KMS-11 (cell line): ENCODE measurements around the gene SH3TC1.

Experiments
- H2AFZ ChIP-seq: fragments of 200-600 bp; sonication (generic); 2 replicates; pipeline ENCODE4 v1.6.1; 2016; ENCODE audit warnings: antibody characterized with exemption, mixed run types, low read depth
- H3K27ac ChIP-seq: fragments of 200-600 bp; sonication (generic); 2 replicates; pipeline ENCODE4 v1.6.1; 2016; ENCODE audit warnings: mild to moderate bottlenecking, mixed run types
- H3K27me3 ChIP-seq: fragments of 200-600 bp; sonication (generic); 2 replicates; pipeline ENCODE4 v1.6.1; 2017; ENCODE audit warnings: mild to moderate bottlenecking, low read depth, mixed run types, moderate library complexity; ENCODE audit not compliant: insufficient read depth
- H3K36me3 ChIP-seq: fragments of 200-600 bp; sonication (generic); 2 replicates; pipeline ENCODE4 v1.6.1; 2017; ENCODE audit warnings: mild to moderate bottlenecking, mixed run types; ENCODE audit not compliant: insufficient read depth
- H3K4me1 ChIP-seq: fragments of 200-600 bp; sonication (generic); 2 replicates; pipeline ENCODE4 v1.6.1; 2016; ENCODE audit warnings: mild to moderate bottlenecking, low read depth, mixed run types; ENCODE audit not compliant: poor library complexity, severe bottlenecking
- H3K4me2 ChIP-seq: fragments of 200-600 bp; sonication (generic); 2 replicates; pipeline ENCODE4 v1.7.0; 2016; ENCODE audit warnings: mild to moderate bottlenecking, mixed run types
- H3K4me3 ChIP-seq: fragments of 200-600 bp; sonication (generic); IDR thresholded peaks from 2 replicates; pipeline ENCODE4 v1.6.1; 2017; ENCODE audit warnings: low read depth, low read length, mixed read lengths; ENCODE audit not compliant: insufficient read depth
- H3K79me2 ChIP-seq: fragments of 200-600 bp; sonication (generic); 2 replicates; pipeline ENCODE4 v1.6.1; 2016; ENCODE audit warnings: low read depth, mixed run types; ENCODE audit not compliant: insufficient read depth
- H3K9ac ChIP-seq: fragments of 200-600 bp; sonication (generic); 2 replicates; pipeline ENCODE4 v1.6.1; 2016; ENCODE audit warnings: mild to moderate bottlenecking, mixed run types
- H4K20me1 ChIP-seq: fragments of 200-600 bp; sonication (generic); 2 replicates; pipeline ENCODE4 v1.6.1; 2016; ENCODE audit warnings: mild to moderate bottlenecking, mixed run types; ENCODE audit not compliant: insufficient read depth
- TF ChIP-seq, protein P1 (sequence below): fragments of 200-600 bp; sonication (generic); conservative IDR thresholded peaks from 2 replicates; pipeline ENCODE4 v1.6.1; 2017; ENCODE audit warnings: low read depth, mild to moderate bottlenecking, antibody characterized with exemption, low read length, moderate library complexity, mixed read lengths

Gene SH3TC1

DNA sequence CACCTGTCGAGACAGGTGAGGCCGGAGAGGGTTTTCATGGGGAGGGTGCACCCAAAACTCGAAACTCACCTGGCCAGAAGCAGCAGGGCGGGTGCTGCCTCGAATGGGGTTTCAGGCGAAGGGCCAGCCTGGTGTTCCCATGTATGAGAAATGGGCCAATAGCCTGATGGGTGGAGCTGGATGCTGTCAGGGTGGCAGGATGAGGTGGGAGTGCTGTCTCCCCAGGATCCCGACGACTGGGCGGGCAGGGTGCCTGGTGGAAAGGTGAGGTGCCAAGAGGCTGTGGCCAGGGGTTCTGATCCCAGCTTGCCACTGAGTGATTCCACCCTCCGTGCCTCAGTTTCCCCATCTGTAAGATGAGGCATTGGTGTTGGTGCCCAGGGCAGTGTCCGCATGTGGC lies 16.8 kb upstream of the SH3TC1 start:
- TF ChIP-seq, protein P1, sequence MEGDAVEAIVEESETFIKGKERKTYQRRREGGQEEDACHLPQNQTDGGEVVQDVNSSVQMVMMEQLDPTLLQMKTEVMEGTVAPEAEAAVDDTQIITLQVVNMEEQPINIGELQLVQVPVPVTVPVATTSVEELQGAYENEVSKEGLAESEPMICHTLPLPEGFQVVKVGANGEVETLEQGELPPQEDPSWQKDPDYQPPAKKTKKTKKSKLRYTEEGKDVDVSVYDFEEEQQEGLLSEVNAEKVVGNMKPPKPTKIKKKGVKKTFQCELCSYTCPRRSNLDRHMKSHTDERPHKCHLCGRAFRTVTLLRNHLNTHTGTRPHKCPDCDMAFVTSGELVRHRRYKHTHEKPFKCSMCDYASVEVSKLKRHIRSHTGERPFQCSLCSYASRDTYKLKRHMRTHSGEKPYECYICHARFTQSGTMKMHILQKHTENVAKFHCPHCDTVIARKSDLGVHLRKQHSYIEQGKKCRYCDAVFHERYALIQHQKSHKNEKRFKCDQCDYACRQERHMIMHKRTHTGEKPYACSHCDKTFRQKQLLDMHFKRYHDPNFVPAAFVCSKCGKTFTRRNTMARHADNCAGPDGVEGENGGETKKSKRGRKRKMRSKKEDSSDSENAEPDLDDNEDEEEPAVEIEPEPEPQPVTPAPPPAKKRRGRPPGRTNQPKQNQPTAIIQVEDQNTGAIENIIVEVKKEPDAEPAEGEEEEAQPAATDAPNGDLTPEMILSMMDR: no peak

DNA sequence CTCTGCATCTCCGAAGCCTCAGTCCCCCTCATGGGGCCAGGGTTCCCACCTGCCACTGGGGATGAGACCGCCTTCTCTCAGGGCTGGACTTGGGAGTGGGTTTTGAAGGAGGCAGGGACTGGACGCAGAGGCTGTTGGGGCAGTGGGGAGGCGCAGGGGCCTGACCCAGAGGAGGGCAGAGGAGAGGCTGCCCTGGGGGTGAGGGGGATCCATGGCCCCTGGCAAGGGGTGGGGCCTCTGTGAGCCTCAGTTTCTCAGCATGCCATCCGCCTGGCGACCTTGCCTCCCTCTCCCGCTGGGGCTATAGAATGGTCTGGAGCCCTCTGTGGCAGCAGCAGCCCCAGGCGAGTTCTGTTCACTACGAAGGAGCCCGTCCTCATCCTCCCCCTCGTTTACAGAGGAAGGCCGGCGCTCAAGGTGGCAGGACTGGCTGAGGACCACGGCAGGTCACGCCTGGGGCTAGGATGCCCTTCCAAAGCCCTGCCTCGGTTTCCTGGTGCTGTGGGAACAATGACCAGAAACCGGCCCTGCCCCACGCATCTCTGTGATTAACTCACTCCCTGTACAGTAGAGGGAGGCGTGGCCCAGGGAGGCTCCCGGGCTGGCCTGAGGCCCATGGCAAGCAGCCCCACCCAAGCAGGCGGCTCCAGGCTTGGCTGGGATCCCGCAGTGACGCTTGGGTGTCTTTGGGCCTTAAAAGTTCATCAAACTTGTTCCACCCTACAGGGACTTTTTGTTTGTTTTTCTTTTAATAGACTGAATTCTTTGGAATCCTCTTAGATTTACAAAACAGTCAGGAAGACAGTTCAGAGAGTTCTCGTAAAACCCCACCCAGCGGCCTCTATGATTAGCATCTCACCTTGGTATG lies 16.0 kb upstream of the SH3TC1 start:
- H3K4me1 ChIP-seq: no peaks in the 10 kb centered on the region
- H4K20me1 ChIP-seq: no peaks in the 10 kb centered on the region
- no peak overlapping the region for H3K9ac ChIP-seq
- no peaks in the 10 kb centered on the region for H3K36me3 ChIP-seq
- H2AFZ ChIP-seq: no peak overlapping the region
- no peak overlapping the region for H3K4me3 ChIP-seq
- TF ChIP-seq, protein P1: no peak
- no peak overlapping the region for H3K4me2 ChIP-seq
- no peaks in the 10 kb centered on the region for H3K79me2 ChIP-seq
- H3K27me3 ChIP-seq: no peaks in the 10 kb centered on the region
- no peak overlapping the region for H3K27ac ChIP-seq

More for the DNA sequence above, 16.8 kb upstream of the SH3TC1 start:
- H2AFZ ChIP-seq: no peak overlapping the region
- no peaks in the 10 kb centered on the region for H4K20me1 ChIP-seq
- H3K36me3 ChIP-seq: no peaks in the 10 kb centered on the region
- H3K27ac ChIP-seq: no peak overlapping the region
- no peaks in the 10 kb centered on the region for H3K4me1 ChIP-seq
- H3K4me3 ChIP-seq: no peak overlapping the region
- no peak overlapping the region for H3K9ac ChIP-seq
- H3K4me2 ChIP-seq: no peak overlapping the region
- no peaks in the 10 kb centered on the region for H3K79me2 ChIP-seq
- no peaks in the 10 kb centered on the region for H3K27me3 ChIP-seq

DNA sequence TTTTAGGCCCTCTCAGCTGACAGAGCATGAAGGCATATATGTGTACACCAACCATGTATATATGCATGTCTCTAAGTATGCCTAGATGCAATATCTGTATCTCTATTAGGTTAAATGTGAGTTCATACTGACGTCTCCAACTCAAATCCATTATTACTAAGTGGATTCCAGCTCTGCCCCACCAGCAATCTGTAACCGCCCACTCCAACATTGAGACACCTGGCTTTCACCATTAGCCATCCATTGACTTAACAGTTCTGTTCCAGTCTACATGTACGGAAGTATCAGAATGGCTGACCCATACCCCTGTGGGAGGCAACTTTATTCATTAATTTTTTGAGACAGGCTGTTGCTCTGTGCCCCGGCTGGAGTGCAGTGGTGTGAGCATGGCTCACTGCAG lies 15.0 kb upstream of the SH3TC1 start:
- Histone ChIP-seq H3K27ac (no peak overlapping the region), H3K4me2 (no peak overlapping the region)

DNA sequence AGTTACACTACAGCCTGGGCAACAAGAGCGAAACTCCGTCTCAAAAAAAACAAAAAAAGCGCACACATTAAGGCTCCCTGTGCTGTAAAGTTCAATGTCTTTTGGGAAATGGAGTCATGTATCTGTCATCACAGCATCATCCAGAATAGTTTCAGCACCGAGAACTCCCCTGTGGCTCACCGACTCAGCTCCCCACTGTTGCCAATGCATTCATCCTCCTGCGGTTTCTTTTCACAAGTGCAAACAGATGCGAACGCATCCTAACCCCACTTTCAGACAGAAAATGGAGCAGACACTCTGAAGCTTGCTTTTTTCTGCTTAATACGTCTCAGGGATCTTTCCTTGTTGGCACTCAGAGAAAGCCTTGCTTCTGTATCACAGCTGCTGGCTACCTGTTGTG lies 13.8 kb upstream of the SH3TC1 start:
- Histone ChIP-seq H3K4me1 (no peaks in the 10 kb centered on the region), H3K4me2 (no peak overlapping the region), H3K36me3 (no peaks in the 10 kb centered on the region), H2AFZ (no peak overlapping the region), H4K20me1 (no peaks in the 10 kb centered on the region), H3K79me2 (no peaks in the 10 kb centered on the region), H3K27ac (no peak overlapping the region), H3K4me3 (no peak overlapping the region), H3K27me3 (no peaks in the 10 kb centered on the region), H3K9ac (no peak overlapping the region)
- TF ChIP-seq, protein P1: no peak

More for the DNA sequence above, 15.0 kb upstream of the SH3TC1 start:
- Histone ChIP-seq H3K4me3 (no peak overlapping the region), H3K27me3 (no peaks in the 10 kb centered on the region), H3K4me1 (no peaks in the 10 kb centered on the region), H3K9ac (no peak overlapping the region), H3K36me3 (no peaks in the 10 kb centered on the region), H4K20me1 (no peaks in the 10 kb centered on the region), H2AFZ (no peak overlapping the region), H3K79me2 (no peaks in the 10 kb centered on the region)
- TF ChIP-seq, protein P1: no peak
